NCI-H1694 treated with DMSO at 0.1 percent for 48 hours (cell line): ENCODE measurements around the gene NAPA.
A peak's percentile ranks its signal among the peaks of the same experiment; 100 is the strongest.

ENCODE experiments used
- DNase-seq: peaks from one replicate; lab custom pipeline; 2025; lab: John Stamatoyannopoulos, UW

The NAPA gene

GRCh38 chr19:47521473-47522180, 6.8 kb upstream of the NAPA start:
- no peak for DNase-seq

GRCh38 chr19:47520839-47521238, 6.0 kb upstream of the NAPA start:
- no peak for DNase-seq

- no peak for DNase-seq
Observed at GRCh38 chr19:47520343-47520806, 5.5 kb upstream of the NAPA start.

- no peak for DNase-seq
Observed at GRCh38 chr19:47518854-47519253, 4.0 kb upstream of the NAPA start.

- no peak for DNase-seq
Observed at GRCh38 chr19:47518139-47518538, 3.3 kb upstream of the NAPA start.

- no peak for DNase-seq
Observed at GRCh38 chr19:47514151-47514868, 553 bp downstream of the NAPA start.

GRCh38 chr19:47512948-47513319, 1.9 kb downstream of the NAPA start:
- no peak for DNase-seq

- DNase-seq = no peak
Observed at GRCh38 chr19:47512183-47512947, 2.5 kb downstream of the NAPA start.

- peak; percentile 90 for DNase-seq
Observed at GRCh38 chr19:47511681-47512080, 3.2 kb downstream of the NAPA start.

- peak; percentile 56 for DNase-seq
Observed at GRCh38 chr19:47511128-47511517, 3.7 kb downstream of the NAPA start.

- DNase-seq = peak; percentile 80
Observed at GRCh38 chr19:47510516-47511127, 4.2 kb downstream of the NAPA start.

- DNase-seq = no peak
Observed at GRCh38 chr19:47509973-47510372, 4.9 kb downstream of the NAPA start.

GRCh38 chr19:47509170-47509847, 5.6 kb downstream of the NAPA start:
- peak; percentile 9 for DNase-seq

- no peak for DNase-seq
Observed at GRCh38 chr19:47508721-47509120, 6.1 kb downstream of the NAPA start.

- DNase-seq = peak; percentile 80
Observed at GRCh38 chr19:47507924-47508553, 6.8 kb downstream of the NAPA start.

GRCh38 chr19:47507012-47507411, 7.9 kb downstream of the NAPA start:
- DNase-seq = peak; percentile 87

GRCh38 chr19:47506459-47506858, 8.4 kb downstream of the NAPA start:
- DNase-seq = no peak

- no peak for DNase-seq
Observed at GRCh38 chr19:47505506-47505905, 9.4 kb downstream of the NAPA start.

- DNase-seq = no peak
Observed at GRCh38 chr19:47503826-47504150, 11.1 kb downstream of the NAPA start.

GRCh38 chr19:47503130-47503825, 11.6 kb downstream of the NAPA start:
- DNase-seq = no peak
